Skeletal muscle satellite cell (primary cell): Measurements from ENCODE around the gene PCP2. TPM values are rescaled to one million over a fixed set of nuclear protein-coding genes. Genes with fewer than 3 reads are reported as not detected.
A peak's percentile ranks its signal among the peaks of the same experiment; 100 is the strongest.

Source experiments
- H3K27me3 ChIP-seq: 2 replicates; pipeline ENCODE4 v1.7.0; 2013; ENCODE audit warnings: low read length; ENCODE audit not compliant: control insufficient read depth, insufficient read depth
- H3K36me3 ChIP-seq: 2 replicates; pipeline ENCODE4 v1.7.0; 2013; ENCODE audit warnings: mild to moderate bottlenecking, control low read depth, low read length; ENCODE audit not compliant: insufficient read depth
- H3K4me1 ChIP-seq: 2 replicates; pipeline ENCODE4 v1.7.0; 2013; ENCODE audit warnings: low read length; ENCODE audit not compliant: control insufficient read depth, insufficient read depth
- H3K4me2 ChIP-seq: 2 replicates; pipeline ENCODE4 v1.7.0; 2013; ENCODE audit warnings: mild to moderate bottlenecking, low read length
- H3K4me3 ChIP-seq: 2 replicates; pipeline ENCODE4 v1.7.0; 2013; ENCODE audit warnings: low read length
- H3K9ac ChIP-seq: 2 replicates; pipeline ENCODE4 v1.7.0; 2013; ENCODE audit warnings: mild to moderate bottlenecking, low read depth, low read length, moderate library complexity
- H3K9me3 ChIP-seq: replicated peaks from 2 replicates; pipeline ENCODE4 v1.7.0; 2013; ENCODE audit warnings: mild to moderate bottlenecking, control low read depth, low read length
- total RNA-seq: library from RNA; depleted of rRNA; stranded (reverse); fragments of >200 nt; gene quantifications from 2 replicates; pipeline ENCODE4 v1.2.3, GENCODE V29; 2012; rRNA removed

The PCP2 gene
- total RNA-seq: not detected in 2 replicates

GRCh38 chr19:7633698-7634097 is at the start of gene PCP2:
PCP2 (minus strand) TSS chr19:7633719; CDS start chr19:7633457, 262 bp downstream.
- peaks cover 8% of the 10 kb centered on the region for H3K4me1 ChIP-seq
- peaks cover 27% of the 10 kb centered on the region for H3K27me3 ChIP-seq
- no peak within 1 kb of the TSS for H3K4me2 ChIP-seq
- H3K36me3 ChIP-seq: no peaks in the 10 kb centered on the region
- no peak within 1 kb of the TSS for H3K4me3 ChIP-seq
- H3K9ac ChIP-seq: no peak within 1 kb of the TSS
- H3K9me3 ChIP-seq: no peaks in the 10 kb centered on the region

- Histone ChIP-seq H3K4me1 (peaks cover 9% of the 10 kb centered on the region), H3K27me3 (peaks cover 12% of the 10 kb centered on the region), H3K36me3 (peaks cover 15% of the 10 kb centered on the region), H3K9me3 (no peaks in the 10 kb centered on the region), H3K4me3 (peak overlapping the region; percentile 98), H3K9ac (no peak overlapping the region), H3K4me2 (peak overlapping the region; percentile 91)
Measured at GRCh38 chr19:7682175-7682855, 48.8 kb upstream of the PCP2 start.

GRCh38 chr19:7681340-7682174 is 48.0 kb upstream of the PCP2 start:
- Histone ChIP-seq H3K4me2 (peak overlapping the region; percentile 91), H3K4me3 (peak overlapping the region; percentile 98)

GRCh38 chr19:7680606-7681339 is 47.3 kb upstream of the PCP2 start, which contains the start of gene TRAPPC5:
TRAPPC5 (plus strand) TSS chr19:7680833; CDS start chr19:7682254, 1,421 bp downstream.
- H3K36me3 ChIP-seq: peaks cover 15% of the 10 kb centered on the region
- peak within 1 kb of the TSS; percentile 99 for H3K9ac ChIP-seq

More at GRCh38 chr19:7681340-7682174, 48.0 kb upstream of the PCP2 start:
- Histone ChIP-seq H3K9me3 (no peaks in the 10 kb centered on the region), H3K9ac (peak overlapping the region; percentile 99), H3K4me1 (peaks cover 9% of the 10 kb centered on the region), H3K27me3 (peaks cover 19% of the 10 kb centered on the region), H3K36me3 (peaks cover 15% of the 10 kb centered on the region)

GRCh38 chr19:7679771-7680605 is 46.5 kb upstream of the PCP2 start:
- no peaks in the 10 kb centered on the region for H3K9me3 ChIP-seq
- H3K9ac ChIP-seq: no peak overlapping the region
- H3K4me2 ChIP-seq: peak overlapping the region; percentile 91
- H3K4me1 ChIP-seq: peaks cover 9% of the 10 kb centered on the region
- H3K4me3 ChIP-seq: peak overlapping the region; percentile 98
- H3K27me3 ChIP-seq: peaks cover 22% of the 10 kb centered on the region
- peaks cover 15% of the 10 kb centered on the region for H3K36me3 ChIP-seq

More at GRCh38 chr19:7680606-7681339, 47.3 kb upstream of the PCP2 start, which contains the start of gene TRAPPC5:
- H3K9me3 ChIP-seq: no peaks in the 10 kb centered on the region
- H3K4me1 ChIP-seq: peaks cover 9% of the 10 kb centered on the region
- H3K27me3 ChIP-seq: peaks cover 22% of the 10 kb centered on the region
- peak within 1 kb of the TSS; percentile 91 for H3K4me2 ChIP-seq
- H3K4me3 ChIP-seq: peak within 1 kb of the TSS; percentile 98

- Histone ChIP-seq H3K4me1 (peaks cover 9% of the 10 kb centered on the region), H3K4me2 (no peak overlapping the region), H3K4me3 (no peak overlapping the region)
Measured at GRCh38 chr19:7678971-7679751, 45.6 kb upstream of the PCP2 start.

GRCh38 chr19:7677669-7678311 is 44.3 kb upstream of the PCP2 start:
- Histone ChIP-seq H3K4me2 (no peak overlapping the region), H3K9ac (no peak overlapping the region), H3K4me3 (no peak overlapping the region), H3K36me3 (peaks cover 8% of the 10 kb centered on the region), H3K4me1 (peaks cover 9% of the 10 kb centered on the region), H3K9me3 (no peaks in the 10 kb centered on the region), H3K27me3 (peaks cover 22% of the 10 kb centered on the region)

More at GRCh38 chr19:7678971-7679751, 45.6 kb upstream of the PCP2 start:
- Histone ChIP-seq H3K27me3 (peaks cover 22% of the 10 kb centered on the region), H3K36me3 (peaks cover 15% of the 10 kb centered on the region), H3K9me3 (no peaks in the 10 kb centered on the region), H3K9ac (no peak overlapping the region)

- no peak within 1 kb of the TSS for H3K9ac ChIP-seq
- no peaks in the 10 kb centered on the region for H3K36me3 ChIP-seq
- peaks cover 24% of the 10 kb centered on the region for H3K27me3 ChIP-seq
- no peak within 1 kb of the TSS for H3K4me3 ChIP-seq
- H3K4me2 ChIP-seq: no peak within 1 kb of the TSS
- H3K9me3 ChIP-seq: no peaks in the 10 kb centered on the region
- H3K4me1 ChIP-seq: peaks cover 4% of the 10 kb centered on the region
Measured at GRCh38 chr19:7676854-7677253, 43.3 kb upstream of the PCP2 start, which contains the start of gene MCEMP1. MCEMP1 (plus strand) TSS chr19:7677090; CDS start chr19:7677121, 31 bp downstream.

GRCh38 chr19:7676376-7676775 is 42.9 kb upstream of the PCP2 start:
- H3K27me3 ChIP-seq: peaks cover 25% of the 10 kb centered on the region
- no peak overlapping the region for H3K4me3 ChIP-seq
- H3K9me3 ChIP-seq: no peaks in the 10 kb centered on the region
- H3K9ac ChIP-seq: no peak overlapping the region
- no peak overlapping the region for H3K4me2 ChIP-seq
- H3K4me1 ChIP-seq: peaks cover 4% of the 10 kb centered on the region
- no peaks in the 10 kb centered on the region for H3K36me3 ChIP-seq
